HCT116 (cell line): ENCODE data around the gene G3BP2. TPM values are rescaled to one million over a fixed set of nuclear protein-coding genes. Genes with fewer than 3 reads are reported as not detected.

ENCODE experiments used
- ATAC-seq: fragments of 200-7000 bp; cut with Tn5 transposase; 2 replicates; pipeline ENCODE4 v1.9.1; 2020; ENCODE audit warnings: mild to moderate bottlenecking, moderate library complexity
- BruUV-seq: library from RNA; stranded (reverse); fragments of 400-500 nt; replicated peaks from 2 replicates; lab custom pipeline; 2021; lab: Mats Ljungman, UMichigan
- CTCF ChIA-PET: fragments of 300-600 bp; sonication (Branson Sonifier 250); formaldehyde crosslinking; loops from one replicate; lab custom pipeline; 2021; ENCODE audit warnings: antibody characterized with exemption; lab: Charles Lee
- POLR2A ChIA-PET: fragments of 300-600, 350-600 bp; sonication (Branson Sonifier 250); formaldehyde crosslinking; loops from one replicate; lab custom pipeline; 2021; ENCODE audit warnings: antibody characterized with exemption; lab: Charles Lee
- RAD21 ChIA-PET, 2 experiments: fragments of 300-600 bp; sonication (Branson Sonifier 250); formaldehyde crosslinking; loops; one replicate each; lab custom pipeline; 2023; ENCODE audit warnings: low total read pairs in 2 of 2; ENCODE audit not compliant: uncharacterized antibody in 2 of 2, unreplicated experiment in 2 of 2, low non-redundant PET in 1 of 2; lab: Charles Lee
- DNase-seq: peaks from one replicate; pipeline ENCODE4 v3.0.0-alpha.2; 2010; ENCODE audit warnings: low read depth, low spot score
- H2AFZ ChIP-seq: fragments of 200-600 bp; shearing (Covaris generic), sonication (generic); 2 replicates; pipeline ENCODE4 v1.6.1; 2017; ENCODE audit warnings: low read depth, mixed run types, mixed read lengths, antibody characterized with exemption, low read length; ENCODE audit not compliant: poor library complexity, severe bottlenecking
- H3K27ac ChIP-seq: 2 replicates; pipeline ENCODE4 v1.5.1; 2012; ENCODE audit warnings: low read depth, low read length
- H3K27me3 ChIP-seq: fragments of 200-600 bp; sonication (generic); 2 replicates; pipeline ENCODE4 v1.6.1; 2016; ENCODE audit warnings: mixed run types, low read length, mixed read lengths; ENCODE audit not compliant: insufficient read depth
- H3K36me3 ChIP-seq, 2 experiments: fragments of 200-500 bp in 1 of 2; fragments of 200-600 bp in 1 of 2; sonication (Bioruptor generic) in 1 of 2; sonication (generic) in 1 of 2; 2 replicates each; pipeline versions ENCODE4 v1.5.1 to v1.6.1; 2014 to 2016; ENCODE audit warnings: low read length in 2 of 2, inconsistent platforms in 1 of 2, mixed read lengths in 1 of 2, mixed run types in 1 of 2; ENCODE audit not compliant: insufficient read depth in 2 of 2, control insufficient read depth in 1 of 2
- H3K4me1 ChIP-seq, 2 experiments: fragments of 200-600 bp in 1 of 2; sonication (generic) in 1 of 2; 2 replicates each; pipeline versions ENCODE4 v1.5.1 to v1.6.1; 2012 to 2017; ENCODE audit warnings: low read length in 2 of 2, inconsistent platforms in 1 of 2, mild to moderate bottlenecking in 1 of 2, mixed read lengths in 1 of 2, mixed run types in 1 of 2, moderate library complexity in 1 of 2; ENCODE audit not compliant: insufficient read depth in 2 of 2, control insufficient read depth in 1 of 2
- H3K4me2 ChIP-seq: fragments of 200-600 bp; sonication (generic); 2 replicates; pipeline ENCODE4 v1.6.1; 2017; ENCODE audit warnings: mixed run types, low read length, mixed read lengths
- H3K4me3 ChIP-seq, 2 experiments: fragments of 200-600 bp in 1 of 2; sonication (generic) in 1 of 2; replicated peaks in 1 of 2; 2 replicates each; pipeline ENCODE4 v1.5.1; 2011 to 2016; ENCODE audit warnings: low read length in 2 of 2, control low read depth in 1 of 2, low read depth in 1 of 2, mild to moderate bottlenecking in 1 of 2, mixed read lengths in 1 of 2, mixed run types in 1 of 2
- H3K79me2 ChIP-seq: fragments of 200-600 bp; sonication (generic); 2 replicates; pipeline ENCODE4 v1.6.1; 2017; ENCODE audit warnings: mild to moderate bottlenecking, mixed run types, low read length, moderate library complexity, mixed read lengths; ENCODE audit not compliant: insufficient read depth
- H3K9ac ChIP-seq: fragments of 200-600 bp; sonication (generic); 2 replicates; pipeline ENCODE4 v1.6.1; 2016; ENCODE audit warnings: low read length, mixed read lengths
- H3K9me2 ChIP-seq: fragments of 200-600 bp; sonication (generic), shearing (Covaris generic); 2 replicates; pipeline ENCODE4 v1.6.1; 2017; ENCODE audit warnings: mixed run types, mild to moderate bottlenecking, moderate library complexity; ENCODE audit not compliant: insufficient read depth
- H3K9me3 ChIP-seq, 2 experiments: fragments of 200-500 bp in 1 of 2; fragments of 200-600 bp in 1 of 2; sonication (Bioruptor generic) in 1 of 2; sonication (generic) in 1 of 2; 2 replicates each; pipeline ENCODE4 v1.6.1; 2014 to 2017; ENCODE audit warnings: low read length in 2 of 2, mixed read lengths in 2 of 2, inconsistent platforms in 1 of 2, low read depth in 1 of 2, mild to moderate bottlenecking in 1 of 2, mixed run types in 1 of 2, moderate library complexity in 1 of 2; ENCODE audit not compliant: control insufficient read depth in 1 of 2, insufficient read depth in 1 of 2
- H4K20me1 ChIP-seq: fragments of 200-600 bp; sonication (generic), shearing (Covaris generic); 2 replicates; pipeline ENCODE4 v1.6.1; 2017; ENCODE audit warnings: mixed run types, mild to moderate bottlenecking, moderate library complexity; ENCODE audit not compliant: insufficient read depth
- CEBPB ChIP-seq: IDR thresholded peaks from 2 replicates; pipeline ENCODE4 v1.6.1; 2012; ENCODE audit warnings: low read depth
- POLR2AphosphoS5 ChIP-seq: IDR thresholded peaks from 2 replicates; pipeline ENCODE4 v1.6.1; 2011; ENCODE audit warnings: mild to moderate bottlenecking, low read depth, low read length, moderate library complexity
- ZFX ChIP-seq: fragments of 450-650 bp; IDR thresholded peaks from 2 replicates; pipeline ENCODE4 v1.6.1; 2017
- ZNF274 ChIP-seq: fragments of 200-500 bp; sonication (Bioruptor generic); IDR thresholded peaks from 2 replicates; pipeline ENCODE4 v1.6.1; 2014; ENCODE audit warnings: mild to moderate bottlenecking, low read depth, low read length, inconsistent platforms
- intact Hi-C: fragments of 100-400 bp; cut with micrococcal nuclease; formaldehyde crosslinking; loops from 2 replicates; pipeline ENCODE4 v1.10.0; 2022
- total RNA-seq: library from RNA; stranded (reverse); gene quantifications from one replicate; pipeline ENCODE4 v1.2.1, GENCODE V29; 2021; ENCODE audit not compliant: unreplicated experiment

G3BP2 gene
- total RNA-seq, 1 experiment from 2014 or later: 153 TPM

GRCh38 chr4:75633846-75634245 lies 39.4 kb downstream of the G3BP2 start:
- DNase-seq: no peak

GRCh38 chr4:75630937-75631329 lies 42.3 kb downstream of the G3BP2 start:
- Histone ChIP-seq H3K27ac (peak overlapping the region; percentile 17; the same call in 1 of the 2 replicates), H3K4me2 (peak overlapping the region; percentile 92), H3K4me1 (peaks cover 8 to 16% of the 10 kb centered on the region in 2 experiments; a peak in 3 of 4 replicates), H4K20me1 (no peaks in the 10 kb centered on the region), H3K9ac (peak overlapping the region; percentile 59), H3K4me3 (peak overlapping the region; percentile 61 to 63), H3K36me3 (no peaks in the 10 kb centered on the region), H3K9me2 (no peaks in the 10 kb centered on the region), H3K27me3 (no peaks in the 10 kb centered on the region), H2AFZ (peak overlapping the region; percentile 82), H3K9me3 (no peaks in the 10 kb centered on the region), H3K79me2 (no peaks in the 10 kb centered on the region)
- POLR2A ChIA-PET: no interaction called here
- no peak for DNase-seq
- ATAC-seq: no peak
- CTCF ChIA-PET: no interaction called here
- TF ChIP-seq POLR2AphosphoS5 (no peak), ZFX (peak; percentile 2; the same call in 1 of the 2 replicates), CEBPB (no peak), ZNF274 (no peak)
- RAD21 ChIA-PET: no interaction called here
- TSS peak; percentile 66 for BruUV-seq
- intact Hi-C loops: no loop called here

More at GRCh38 chr4:75633846-75634245, 39.4 kb downstream of the G3BP2 start:
- CTCF ChIA-PET: no interaction called here
- TF ChIP-seq ZNF274: no peak
- no peaks in the 10 kb centered on the region for H3K9me3 ChIP-seq
- no peak overlapping the region for H2AFZ ChIP-seq
- no peak overlapping the region for H3K4me3 ChIP-seq
- H3K27ac ChIP-seq: no peak overlapping the region
- BruUV-seq: no TSS peak
- no peaks in the 10 kb centered on the region for H3K27me3 ChIP-seq
- H4K20me1 ChIP-seq: no peaks in the 10 kb centered on the region
- H3K9me2 ChIP-seq: no peaks in the 10 kb centered on the region
- POLR2A ChIA-PET: no interaction called here
- H3K9ac ChIP-seq: no peak overlapping the region
- RAD21 ChIA-PET: no interaction called here
- H3K4me1 ChIP-seq: peaks cover 8 to 16% of the 10 kb centered on the region in 2 experiments; a peak in 3 of 4 replicates
- H3K36me3 ChIP-seq: no peaks in the 10 kb centered on the region
- ATAC-seq: no peak
- no peak overlapping the region for H3K4me2 ChIP-seq
- H3K79me2 ChIP-seq: no peaks in the 10 kb centered on the region
- intact Hi-C loops: no loop called here
